Measurements from ENCODE around the gene BLVRB. TPM values are rescaled to one million over a fixed set of nuclear protein-coding genes. Genes with fewer than 3 reads are reported as not detected.

The BLVRB gene
- total and polyA plus RNA-seq, 2 donors (not counting 3 experiments of a cell fraction or from before 2014, with no cell fraction given) = 30.8 to 113 TPM

- Histone ChIP-seq H3K4me2 (ENCODE audit: insufficient read depth, low read length) (no peak overlapping the region), H3K36me3 (ENCODE audit: control insufficient read depth in 2 of 2, extremely low read depth in 1 of 2, insufficient read depth in 2 of 2, low read length in 2 of 2) (no peaks in the 10 kb centered on the region), H3K4me3 (replicated peaks in 1 of 3; ENCODE audit: insufficient read depth in 1 of 3, low read depth in 1 of 3, low read length in 3 of 3) (no peak overlapping the region), H3K9ac (replicated peaks; ENCODE audit: extremely low read depth, insufficient read depth, low read length) (no peak overlapping the region), H2AFZ (ENCODE audit: low read depth, low read length) (no peak overlapping the region), H3K27me3 (ENCODE audit: control insufficient read depth in 2 of 2, insufficient read depth in 2 of 2, low read length in 2 of 2) (no peaks in the 10 kb centered on the region), H3K9me3 (replicated peaks; ENCODE audit: control insufficient read depth, insufficient read depth, low read length) (no peaks in the 10 kb centered on the region), H3K79me2 (ENCODE audit: control insufficient read depth, insufficient read depth, low read length) (no peaks in the 10 kb centered on the region), H4K20me1 (replicated peaks; ENCODE audit: control insufficient read depth, extremely low read depth, insufficient read depth, low read length) (no peaks in the 10 kb centered on the region), H3K4me1 (ENCODE audit: control insufficient read depth, extremely low read depth, insufficient read depth, low read length) (peaks cover 6% of the 10 kb centered on the region), H3K27ac (ENCODE audit: insufficient read depth, low read depth, low read length) (no peak overlapping the region), H3K9me1 (replicated peaks; ENCODE audit: control insufficient read depth, extremely low read depth, insufficient read depth, low read length) (no peaks in the 10 kb centered on the region)
- no peak for TF ChIP-seq GATA2 (IDR thresholded peaks at IDR 0.05; ENCODE audit: insufficient read depth, insufficient read length, low read depth, low read length)
- dilution Hi-C loops (cut with MboI; ENCODE audit: extremely low pct_ligation_motif_present, low sequenced_read_pairs) = no loop called here
- CTCF ChIA-PET = no interaction called here
- no TSS peak for BruUV-seq (replicated peaks)
- DNase-seq (ENCODE audit: low read depth, low spot score) (no peak), FAIRE-seq (no peak)
- intact Hi-C loops (cut with micrococcal nuclease) = no loop called here
- POLR2A ChIA-PET = no interaction called here
Observed at GRCh38 chr19:40460185-40460584, 5.4 kb downstream of the BLVRB start.

- dilution Hi-C loops (cut with MboI; ENCODE audit: extremely low pct_ligation_motif_present, low sequenced_read_pairs) (no loop called here), intact Hi-C loops (cut with micrococcal nuclease) (no loop called here)
- no peak overlapping the region for H3K4me2 ChIP-seq (ENCODE audit: insufficient read depth, low read length)
- no peaks in the 10 kb centered on the region for H3K9me1 ChIP-seq (replicated peaks; ENCODE audit: control insufficient read depth, extremely low read depth, insufficient read depth, low read length)
- no peaks in the 10 kb centered on the region for H4K20me1 ChIP-seq (replicated peaks; ENCODE audit: control insufficient read depth, extremely low read depth, insufficient read depth, low read length)
- no peaks in the 10 kb centered on the region for H3K27me3 ChIP-seq (ENCODE audit: control insufficient read depth in 2 of 2, insufficient read depth in 2 of 2, low read length in 2 of 2)
- no TSS peak for BruUV-seq (replicated peaks)
- ChIA-PET POLR2A (no interaction called here), CTCF (no interaction called here)
- no peak overlapping the region for H2AFZ ChIP-seq (ENCODE audit: low read depth, low read length)
- H3K4me1 ChIP-seq (ENCODE audit: control insufficient read depth, extremely low read depth, insufficient read depth, low read length) = no peaks in the 10 kb centered on the region
- no peaks in the 10 kb centered on the region for H3K79me2 ChIP-seq (ENCODE audit: control insufficient read depth, insufficient read depth, low read length)
- FAIRE-seq (no peak), DNase-seq (ENCODE audit: low read depth, low spot score) (no peak)
- TF ChIP-seq GATA2 (IDR thresholded peaks at IDR 0.05; ENCODE audit: insufficient read depth, insufficient read length, low read depth, low read length) = no peak
- TF ChIP-seq POLR2AphosphoS5 (IDR thresholded peaks at IDR 0.05; ENCODE audit: insufficient read depth, low read depth, low read length) = no peak
- TF ChIP-seq MYC (IDR thresholded peaks at IDR 0.05; ENCODE audit: low read depth, low read length) = no peak
- TF ChIP-seq FOS (IDR thresholded peaks at IDR 0.05; ENCODE audit: borderline replicate concordance, insufficient read depth, low read length) = no peak
- TF ChIP-seq MAX (IDR thresholded peaks at IDR 0.05; ENCODE audit: insufficient read depth, insufficient read length) = no peak
- no peak for TF ChIP-seq CTCF (IDR thresholded peaks at IDR 0.05; ENCODE audit: extremely low read depth in 1 of 2, insufficient read depth in 1 of 2, low read depth in 1 of 2, low read length in 2 of 2)
- TF ChIP-seq JUN (IDR thresholded peaks at IDR 0.05; ENCODE audit: borderline replicate concordance, insufficient read depth, insufficient read length, low read depth) = no peak
- no peak for TF ChIP-seq EZH2 (IDR thresholded peaks at IDR 0.05; ENCODE audit: borderline replicate concordance, low read depth, low read length, severe bottlenecking)
- no peak for TF ChIP-seq POLR2A (IDR thresholded peaks at IDR 0.05; ENCODE audit: low read depth, low read length)
- H3K9me3 ChIP-seq (replicated peaks; ENCODE audit: control insufficient read depth, insufficient read depth, low read length) = no peaks in the 10 kb centered on the region
- no peak overlapping the region for H3K9ac ChIP-seq (replicated peaks; ENCODE audit: extremely low read depth, insufficient read depth, low read length)
- no peaks in the 10 kb centered on the region for H3K36me3 ChIP-seq (ENCODE audit: control insufficient read depth in 2 of 2, extremely low read depth in 1 of 2, insufficient read depth in 2 of 2, low read length in 2 of 2)
- H3K27ac ChIP-seq (ENCODE audit: insufficient read depth, low read depth, low read length) = no peak overlapping the region
- H3K4me3 ChIP-seq (replicated peaks in 1 of 3; ENCODE audit: insufficient read depth in 1 of 3, low read depth in 1 of 3, low read length in 3 of 3) = no peak overlapping the region
Observed at GRCh38 chr19:40458597-40458974, 7.0 kb downstream of the BLVRB start.
